Cerebellar nuclear complex (tissue), 1 donor: ENCODE measurements around the gene ZNF600.
A peak's percentile ranks its signal among the peaks of the same experiment; 100 is the strongest.
"Not testable (repeated sequence)": the region's sequence is repeated elsewhere in the genome, so short reads cannot be mapped to it uniquely, and the experiment has no call there.

Experiments used
- DNase-seq, 2 experiments: peaks; one replicate each; lab custom pipeline; 2025; lab: John Stamatoyannopoulos, UW

The ZNF600 gene

GRCh38 chr19:52741951-52742485 lies 44.6 kb downstream of the ZNF600 start:
- DNase-seq, result no peak

- not testable (repeated sequence) for DNase-seq
Measured at GRCh38 chr19:52741371-52741770, 45.2 kb downstream of the ZNF600 start.

- DNase-seq, result no peak
Measured at GRCh38 chr19:52739576-52739975, 47.0 kb downstream of the ZNF600 start.

- DNase-seq, result no peak
Measured at GRCh38 chr19:52735734-52736133, 50.9 kb downstream of the ZNF600 start.

- DNase-seq, result peak; percentile 49 to 84
Measured at GRCh38 chr19:52734893-52735661, 51.5 kb downstream of the ZNF600 start, which contains the start of gene ZNF611. Gene ZNF611, minus strand, starts transcription at chr19:52735044. Its CDS starts 19,150 bp downstream, at chr19:52715894.

GRCh38 chr19:52734331-52734892 lies 52.2 kb downstream of the ZNF600 start:
- DNase-seq, result no peak

- DNase-seq, result not testable (repeated sequence)
Measured at GRCh38 chr19:52726051-52726450, 60.5 kb downstream of the ZNF600 start.

GRCh38 chr19:52725528-52725961 lies 61.0 kb downstream of the ZNF600 start:
- no peak for DNase-seq

- DNase-seq, result no peak
Measured at GRCh38 chr19:52724701-52725514, 61.7 kb downstream of the ZNF600 start.

GRCh38 chr19:52723907-52724598 lies 62.5 kb downstream of the ZNF600 start:
- not testable (repeated sequence) for DNase-seq

GRCh38 chr19:52722062-52723003 lies 64.3 kb downstream of the ZNF600 start:
- DNase-seq, result no peak

- DNase-seq, result not testable (repeated sequence)
Measured at GRCh38 chr19:52720541-52720940, 66.0 kb downstream of the ZNF600 start.

- DNase-seq, result no peak
Measured at GRCh38 chr19:52716522-52716921, 70.1 kb downstream of the ZNF600 start.

- not testable (repeated sequence) for DNase-seq
Measured at GRCh38 chr19:52715902-52716301, 70.7 kb downstream of the ZNF600 start.

GRCh38 chr19:52715330-52715729 lies 71.3 kb downstream of the ZNF600 start:
- DNase-seq, result not testable (repeated sequence)
